BJ (cell line): ENCODE data around the gene HEPN1. TPM values are rescaled to one million over a fixed set of nuclear protein-coding genes. Genes with fewer than 3 reads are reported as not detected.

ENCODE experiments used
- CTCF ChIA-PET: fragments of 350-600 bp; formaldehyde crosslinking; extraction: SDS; loops from one replicate; lab custom pipeline; 2021; ENCODE audit warnings: antibody characterized with exemption, inconsistent platforms; lab: Yijun Ruan, JAX
- POLR2A ChIA-PET: fragments of 300-600 bp; sonication (Branson Sonifier 250); formaldehyde crosslinking; extraction: SDS; loops from one replicate; lab custom pipeline; 2021; ENCODE audit warnings: antibody characterized with exemption; lab: Charles Lee
- DNase-seq: peaks from one replicate; pipeline ENCODE4 v3.0.0-alpha.2; 2011; ENCODE audit warnings: low read depth
- H3K27me3 ChIP-seq: 2 replicates; pipeline ENCODE4 v1.6.0; 2011; ENCODE audit warnings: low read length; ENCODE audit not compliant: control insufficient read depth, insufficient read depth
- H3K36me3 ChIP-seq: 2 replicates; pipeline ENCODE4 v1.5.1; 2011; ENCODE audit warnings: low read length; ENCODE audit not compliant: control insufficient read depth, insufficient read depth
- H3K4me3 ChIP-seq: 2 replicates; pipeline ENCODE4 v1.5.1; 2011; ENCODE audit warnings: low read depth, mild to moderate bottlenecking, control low read depth, low read length
- CTCF ChIP-seq: IDR thresholded peaks from 2 replicates; pipeline ENCODE4 v1.5.1; 2011; ENCODE audit warnings: low read depth, mild to moderate bottlenecking, control low read depth, inconsistent platforms, low read length, moderate library complexity; ENCODE audit not compliant: insufficient read depth
- polyA minus RNA-seq: library from RNA; depleted of rRNA, polyadenylated mRNA; stranded (reverse); fragments of >200 nt; gene quantifications from 2 replicates; pipeline ENCODE4 v1.2.3, GENCODE V29; 2011; rRNA and poly(A)+ RNA removed
- polyA plus RNA-seq: library from polyadenylated mRNA; depleted of rRNA; stranded (reverse); fragments of >200 nt; gene quantifications from 2 replicates; pipeline ENCODE4 v1.2.3, GENCODE V29; 2011; rRNA removed

HEPN1 gene
- polyA plus RNA-seq (not detected in 2 replicates), polyA minus RNA-seq (not detected in 2 replicates)

GRCh38 chr11:124918950-124919349 lies at the start of gene HEPN1:
TSS of gene HEPN1 (plus strand) at chr11:124919250.
- ChIA-PET CTCF (interaction anchor here (0.8 to 2.1 kb wide), 4 partner anchors 11 to 486 kb away, joined by 4 to 8 read pairs (median 6); no protein-coding TSS in a partner anchor), POLR2A (no interaction called here)
- Histone ChIP-seq H3K4me3 (no peak within 1 kb of the TSS), H3K27me3 (no peaks in the 10 kb centered on the region), H3K36me3 (no peaks in the 10 kb centered on the region)
- TF ChIP-seq CTCF, result no peak
- no peak for DNase-seq

DNA sequence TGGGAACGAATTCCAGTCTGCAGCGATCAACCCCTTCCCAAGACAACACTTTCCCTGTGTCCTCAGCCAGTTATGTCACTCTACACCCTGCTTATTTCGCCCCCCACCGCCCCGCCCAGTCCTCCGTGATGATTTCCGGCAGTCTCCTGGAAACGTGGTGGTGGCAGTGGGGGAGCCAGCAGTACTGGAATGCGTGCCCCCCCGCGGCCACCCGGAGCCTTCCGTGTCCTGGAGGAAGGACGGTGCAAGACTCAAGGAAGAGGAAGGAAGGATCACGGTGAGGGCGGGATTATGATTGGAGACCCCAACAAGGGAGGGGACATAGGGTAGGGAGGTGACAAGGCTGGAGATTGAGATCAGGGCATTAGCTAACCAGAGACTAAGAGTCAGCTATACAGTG lies 49.7 kb upstream of the HEPN1 start:
- H3K4me3 ChIP-seq, result no peak overlapping the region
- H3K27me3 ChIP-seq, result peaks cover 71% of the 10 kb centered on the region
- ChIA-PET POLR2A (no interaction called here), CTCF (interaction anchor here (0.8 to 1.0 kb wide), 2 partner anchors 8 to 23 kb away, joined by 3 to 4 read pairs; no protein-coding TSS in a partner anchor)
- DNase-seq, result no peak
- no peaks in the 10 kb centered on the region for H3K36me3 ChIP-seq
- no peak for TF ChIP-seq CTCF

GRCh38 chr11:124869856-124870387 lies 49.1 kb upstream of the HEPN1 start:
- TF ChIP-seq CTCF, result no peak
- ChIA-PET CTCF (interaction anchor here (0.8 to 1.4 kb wide), 3 partner anchors 9 to 201 kb away, joined by 3 to 4 read pairs (median 3); no protein-coding TSS in a partner anchor), POLR2A (no interaction called here)
- Histone ChIP-seq H3K4me3 (no peak overlapping the region), H3K36me3 (no peaks in the 10 kb centered on the region), H3K27me3 (peaks cover 67% of the 10 kb centered on the region)
- no peak for DNase-seq

DNA sequence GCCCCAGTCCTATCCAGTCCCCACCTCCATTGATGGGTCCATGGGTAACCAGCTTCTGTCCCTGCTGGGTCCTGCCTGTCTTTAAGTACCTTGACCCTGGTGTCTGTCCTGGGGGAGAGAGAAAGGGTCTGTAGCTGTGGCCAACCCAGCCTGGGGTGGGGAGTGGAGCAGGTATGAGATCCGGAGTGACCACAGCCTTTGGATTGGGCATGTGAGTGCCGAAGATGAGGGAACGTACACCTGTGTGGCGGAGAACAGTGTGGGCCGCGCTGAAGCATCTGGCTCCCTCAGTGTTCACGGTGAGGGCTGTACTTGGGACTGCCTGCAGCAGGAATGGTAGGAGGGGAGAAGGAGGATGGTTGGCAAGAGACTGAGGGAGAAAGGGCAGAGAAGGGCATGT lies 48.6 kb upstream of the HEPN1 start:
- H3K4me3 ChIP-seq, result no peak overlapping the region
- no peaks in the 10 kb centered on the region for H3K36me3 ChIP-seq
- H3K27me3 ChIP-seq, result peaks cover 62% of the 10 kb centered on the region
- TF ChIP-seq CTCF, result no peak
- POLR2A ChIA-PET, result no interaction called here
- DNase-seq, result no peak
- CTCF ChIA-PET, result interaction anchor here (1.4 to 1.5 kb wide), 3 partner anchors 18 to 202 kb away, joined by 3 to 4 read pairs (median 3); no protein-coding TSS in a partner anchor

DNA sequence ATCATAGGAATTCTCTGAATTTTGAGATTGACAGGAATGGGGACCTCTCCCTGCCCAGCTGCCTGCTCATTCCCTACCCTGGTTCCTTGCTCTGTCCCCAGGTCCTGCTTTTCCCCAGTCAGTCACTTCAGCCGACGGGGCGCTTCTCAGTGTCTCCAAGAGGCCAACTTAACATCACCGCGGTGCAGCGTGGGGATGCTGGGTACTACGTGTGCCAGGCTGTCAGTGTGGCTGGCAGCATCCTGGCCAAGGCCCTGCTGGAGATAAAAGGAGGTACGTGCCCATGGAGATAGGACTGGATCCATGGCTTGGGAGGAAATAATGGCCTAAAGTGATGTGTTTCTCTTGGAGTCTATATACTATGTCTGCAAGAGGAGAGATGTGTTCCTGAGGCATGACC lies 46.8 kb upstream of the HEPN1 start:
- peaks cover 45% of the 10 kb centered on the region for H3K27me3 ChIP-seq

More for the DNA sequence above, 46.8 kb upstream of the HEPN1 start:
- POLR2A ChIA-PET, result no interaction called here
- no peak for DNase-seq
- CTCF ChIA-PET, result interaction anchor here (1.6 kb wide), 1 partner anchor 10 kb away, joined by 6 read pairs; no protein-coding TSS in a partner anchor
- H3K4me3 ChIP-seq, result no peak overlapping the region
- TF ChIP-seq CTCF, result no peak
- H3K36me3 ChIP-seq, result no peaks in the 10 kb centered on the region
